ENCODE measurements around the gene PABPN1L.

GRCh38 chr16:88884569-88885271, 18.3 kb upstream of the PABPN1L start:
- no peak for TF ChIP-seq CTCF (IDR thresholded peaks at IDR 0.05)
- TF ChIP-seq POLR2A (IDR thresholded peaks at IDR 0.05), result no peak

Data from sigmoid colon (tissue), 3 donors.